GM12891 (cell line): ENCODE data around the gene ELOA.

ENCODE experiments used
- PAX5 ChIP-seq: IDR thresholded peaks from 2 replicates; pipeline ENCODE4 v1.6.1; 2011; ENCODE audit warnings: low read length, moderate library complexity, mild to moderate bottlenecking; ENCODE audit not compliant: insufficient read depth, severe bottlenecking
- POLR2A ChIP-seq: IDR thresholded peaks from 2 replicates; pipeline ENCODE4 v1.6.1; 2011; ENCODE audit warnings: low read depth, low read length, control low read depth
- POLR2AphosphoS5 ChIP-seq: IDR thresholded peaks from 2 replicates; pipeline ENCODE4 v1.6.1; 2011; ENCODE audit warnings: low read depth, low read length, control low read depth
- SPI1 ChIP-seq: IDR thresholded peaks from 2 replicates; pipeline ENCODE4 v1.6.1; 2011; ENCODE audit warnings: low read depth, low read length, control low read depth
- TAF1 ChIP-seq: IDR thresholded peaks from 2 replicates; pipeline ENCODE4 v1.6.1; 2011; ENCODE audit warnings: low read depth, low read length, control low read depth

DNA sequence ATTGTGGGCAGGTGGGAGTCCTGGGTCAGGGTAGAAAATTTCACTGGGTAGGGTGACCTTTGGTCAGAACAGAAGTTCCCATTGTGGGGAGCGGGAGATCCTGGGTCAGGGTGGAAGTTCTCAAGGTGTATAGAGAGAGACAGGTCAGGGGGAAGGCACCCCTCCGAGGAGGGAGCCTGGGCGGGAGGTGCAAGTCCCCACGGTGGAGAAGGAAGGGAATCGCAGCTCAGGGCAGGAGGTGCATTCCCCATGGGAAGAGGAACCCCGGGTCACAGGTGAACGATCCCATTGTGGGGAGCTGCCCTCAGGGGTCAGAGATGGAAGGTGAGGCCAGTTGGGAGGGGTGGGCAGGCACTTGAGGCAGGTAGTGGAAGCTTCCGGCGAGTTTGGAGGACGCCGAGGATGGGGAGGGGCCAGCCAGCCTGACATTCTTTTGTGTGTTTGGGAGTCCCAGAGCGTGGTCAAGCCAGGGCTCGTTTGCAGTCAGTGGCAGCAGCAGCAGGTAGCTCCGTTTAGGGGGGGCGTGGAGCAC, 48.3 kb downstream of the ELOA start:
- TF ChIP-seq POLR2A = no peak
- TF ChIP-seq POLR2AphosphoS5 = no peak
- no peak for TF ChIP-seq TAF1
- no peak for TF ChIP-seq SPI1
- no peak for TF ChIP-seq PAX5
